HG03521 (cell line): ENCODE results near the gene ATE1.

Experiments used
- ATAC-seq: cut with Tn5 transposase; IDR thresholded peaks from one replicate; pipeline ENCODE4 v1.9.1; 2021; ENCODE audit warnings: mild to moderate bottlenecking, moderate library complexity; ENCODE audit not compliant: unreplicated experiment

The ATE1 gene

GRCh38 chr10:121879476-121879875 lies 48.4 kb downstream of the ATE1 start:
- ATAC-seq, result no peak

- ATAC-seq, result no peak
These were observed 54.6 kb downstream of the ATE1 start for GRCh38 chr10:121873236-121873635.

GRCh38 chr10:121870413-121870812 lies 57.4 kb downstream of the ATE1 start:
- no peak for ATAC-seq

- ATAC-seq, result no peak
These were observed 62.3 kb downstream of the ATE1 start for GRCh38 chr10:121865554-121865953.

DNA sequence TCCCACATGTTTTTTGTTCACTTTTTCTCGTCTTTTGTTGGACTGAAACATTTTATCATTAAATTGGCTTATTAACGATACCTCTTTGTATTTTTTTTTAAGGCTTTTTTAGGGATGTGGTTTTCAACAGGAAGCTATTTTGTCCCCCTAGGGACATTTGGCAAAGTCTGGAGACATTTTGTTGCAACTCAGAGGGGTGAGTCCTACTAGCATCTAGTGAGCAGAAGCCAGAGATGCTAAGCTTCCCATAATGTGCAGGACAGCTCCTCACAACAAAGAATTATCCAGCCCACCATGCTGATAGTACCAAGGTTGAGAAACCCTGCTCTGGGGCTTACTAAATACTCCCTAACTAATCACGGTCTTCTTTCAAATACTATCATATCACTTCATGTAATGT lies 63.2 kb downstream of the ATE1 start:
- no peak for ATAC-seq

- ATAC-seq, result no peak
These were observed 63.7 kb downstream of the ATE1 start for GRCh38 chr10:121864168-121864567.

GRCh38 chr10:121862649-121863048 lies 65.2 kb downstream of the ATE1 start:
- no peak for ATAC-seq

DNA sequence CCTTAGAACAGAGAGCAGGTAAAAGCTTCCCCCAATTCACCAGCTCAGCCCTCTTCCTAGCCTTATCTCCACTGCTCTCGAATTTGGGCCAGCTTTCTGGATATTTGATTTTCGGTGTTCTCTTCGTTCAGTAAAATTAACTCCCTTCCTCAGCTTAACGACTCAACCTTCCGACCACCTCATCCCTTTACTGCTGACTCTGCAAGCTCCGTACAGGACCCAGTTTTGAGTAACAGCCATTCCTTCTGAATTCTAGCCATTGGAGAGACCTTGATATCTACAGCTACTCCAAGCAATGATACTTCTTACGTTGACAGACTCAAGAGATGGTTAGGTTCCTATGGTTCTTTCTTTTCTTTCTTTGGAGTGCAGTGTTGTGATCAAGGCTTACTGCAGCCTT lies 65.8 kb downstream of the ATE1 start:
- no peak for ATAC-seq

GRCh38 chr10:121860810-121861209 lies 67.0 kb downstream of the ATE1 start:
- ATAC-seq, result no peak

DNA sequence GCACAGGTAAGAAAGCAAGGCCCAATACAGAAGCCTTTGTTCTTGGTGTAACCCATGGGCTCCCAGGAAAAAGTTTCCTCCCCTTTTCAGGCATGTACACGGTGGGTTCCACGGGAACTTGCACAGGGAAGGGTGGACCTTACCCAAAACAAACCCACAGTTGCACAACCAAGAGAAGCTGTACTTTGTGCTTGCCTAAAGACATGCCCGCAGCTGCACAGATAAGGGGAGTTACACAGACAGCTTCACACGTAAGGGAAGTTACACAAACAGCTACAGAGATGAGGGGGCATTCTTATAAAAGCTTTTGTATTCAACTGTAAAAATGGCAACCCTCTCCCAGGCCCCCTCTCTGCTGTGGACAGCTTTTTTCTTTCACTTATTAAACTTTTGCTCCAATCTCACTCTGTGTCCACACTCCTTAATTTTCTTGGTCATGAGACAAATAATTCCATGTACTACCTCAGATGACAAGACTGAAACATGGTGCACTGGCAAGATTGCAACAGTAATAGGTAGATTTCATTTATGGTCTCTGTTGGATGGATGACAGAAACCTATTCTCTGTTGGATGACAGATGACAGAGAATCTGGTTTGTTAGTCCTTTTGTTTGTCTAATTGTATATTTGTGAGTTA lies 72.9 kb downstream of the ATE1 start:
- no peak for ATAC-seq

DNA sequence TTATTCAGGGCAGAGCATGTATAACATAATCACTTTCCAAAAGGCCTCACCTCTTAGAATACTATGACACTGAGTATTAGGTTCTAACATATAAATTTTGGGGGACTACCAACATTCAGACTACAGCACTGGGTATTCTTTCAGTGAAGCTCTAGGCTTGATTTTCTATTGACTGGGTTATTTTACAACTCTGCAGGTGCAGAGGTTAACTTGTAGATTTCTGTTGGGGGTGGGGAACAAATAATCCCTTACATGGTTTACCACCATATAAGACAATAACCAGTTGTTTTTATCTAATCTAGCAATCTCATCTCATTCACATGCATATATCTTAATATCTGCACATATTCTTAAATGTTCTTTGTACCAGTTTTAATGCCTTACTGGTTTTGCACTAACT lies 73.9 kb downstream of the ATE1 start:
- no peak for ATAC-seq

- ATAC-seq, result no peak
These were observed 76.0 kb downstream of the ATE1 start for GRCh38 chr10:121851786-121852185.

GRCh38 chr10:121848082-121848481 lies 79.7 kb downstream of the ATE1 start:
- no peak for ATAC-seq

GRCh38 chr10:121846555-121846954 lies 81.3 kb downstream of the ATE1 start:
- ATAC-seq, result no peak

DNA sequence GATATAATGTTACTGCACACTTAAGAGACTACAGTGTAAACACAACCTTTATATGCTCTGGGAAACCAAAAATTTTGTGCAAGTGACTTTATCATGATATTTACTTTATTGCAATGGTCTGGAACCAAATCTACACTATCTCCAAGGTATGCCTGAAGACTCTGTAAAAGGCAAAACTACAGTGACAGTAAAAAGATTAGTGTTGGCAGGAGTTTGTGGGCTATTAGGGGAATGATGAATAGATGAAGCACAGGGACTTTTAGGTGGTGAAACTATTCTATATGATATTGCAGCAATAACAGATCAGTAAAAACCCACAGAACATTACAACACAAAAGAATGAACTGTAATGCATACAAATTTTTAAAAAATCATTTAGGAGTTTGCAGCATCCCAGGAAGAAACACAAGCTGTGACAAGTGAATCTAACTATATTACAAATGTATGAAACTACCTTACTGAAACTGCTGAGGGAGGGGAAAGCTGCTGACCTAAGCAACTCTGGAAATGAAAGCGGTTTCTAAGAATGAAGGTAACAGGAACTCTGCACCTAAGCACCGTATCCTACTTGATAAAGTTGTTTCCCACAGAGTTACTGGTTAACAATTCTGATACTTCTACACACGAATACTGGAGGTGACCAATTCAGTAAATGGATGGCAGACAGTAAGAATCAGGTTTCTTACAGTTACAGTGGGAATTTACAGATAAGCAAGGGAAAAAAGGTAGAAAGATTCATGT lies 82.6 kb downstream of the ATE1 start:
- ATAC-seq, result peak; percentile 58

- ATAC-seq, result no peak
These were observed 83.3 kb downstream of the ATE1 start for GRCh38 chr10:121844537-121844936.

- no peak for ATAC-seq
These were observed 84.5 kb downstream of the ATE1 start for GRCh38 chr10:121843379-121843778.

DNA sequence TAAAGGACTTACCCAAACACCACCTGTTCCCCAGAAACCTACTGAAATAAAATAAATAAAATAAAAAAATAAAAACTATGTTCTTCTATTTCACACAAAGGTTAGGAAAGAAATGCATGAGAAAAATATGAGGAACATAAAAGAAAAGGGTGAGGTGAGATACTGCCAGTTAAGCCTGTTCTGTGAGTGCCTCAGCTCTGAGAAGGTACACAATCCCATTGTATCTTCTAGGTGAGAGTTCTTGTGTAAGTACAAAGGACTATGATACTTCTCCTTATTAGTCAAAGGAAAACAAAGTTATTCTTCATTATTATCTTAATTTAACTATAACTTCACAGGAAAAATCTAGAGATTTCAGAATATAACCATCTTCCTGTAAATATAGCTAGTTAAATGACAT lies 86.0 kb downstream of the ATE1 start:
- ATAC-seq, result no peak

DNA sequence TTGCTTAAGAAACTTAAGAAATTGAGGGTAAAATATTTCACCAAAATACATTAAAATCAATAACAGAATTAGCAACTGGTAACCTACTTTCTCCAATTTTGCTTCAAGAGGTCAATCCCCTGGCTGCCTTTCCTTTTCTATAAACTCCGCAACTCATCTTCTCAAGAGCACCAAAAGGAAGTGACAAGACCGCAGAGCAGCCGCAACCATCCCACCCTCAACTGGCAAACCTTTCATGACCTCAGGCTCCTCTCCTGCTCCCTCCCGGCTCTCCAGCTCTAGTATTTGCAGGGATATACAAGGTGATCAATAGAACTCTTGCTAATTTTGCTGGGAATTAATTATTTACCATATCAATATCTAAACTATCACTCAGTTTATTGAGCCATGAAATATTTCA lies 88.9 kb downstream of the ATE1 start:
- ATAC-seq, result no peak

- ATAC-seq, result no peak
These were observed 89.7 kb downstream of the ATE1 start for GRCh38 chr10:121838149-121838548.

- ATAC-seq, result no peak
These were observed 91.7 kb downstream of the ATE1 start for GRCh38 chr10:121836171-121836570.

GRCh38 chr10:121835376-121835775 lies 92.5 kb downstream of the ATE1 start:
- no peak for ATAC-seq

GRCh38 chr10:121834757-121835156 lies 93.1 kb downstream of the ATE1 start:
- no peak for ATAC-seq
